ENCODE measurements around the gene PRPF19.

DNA sequence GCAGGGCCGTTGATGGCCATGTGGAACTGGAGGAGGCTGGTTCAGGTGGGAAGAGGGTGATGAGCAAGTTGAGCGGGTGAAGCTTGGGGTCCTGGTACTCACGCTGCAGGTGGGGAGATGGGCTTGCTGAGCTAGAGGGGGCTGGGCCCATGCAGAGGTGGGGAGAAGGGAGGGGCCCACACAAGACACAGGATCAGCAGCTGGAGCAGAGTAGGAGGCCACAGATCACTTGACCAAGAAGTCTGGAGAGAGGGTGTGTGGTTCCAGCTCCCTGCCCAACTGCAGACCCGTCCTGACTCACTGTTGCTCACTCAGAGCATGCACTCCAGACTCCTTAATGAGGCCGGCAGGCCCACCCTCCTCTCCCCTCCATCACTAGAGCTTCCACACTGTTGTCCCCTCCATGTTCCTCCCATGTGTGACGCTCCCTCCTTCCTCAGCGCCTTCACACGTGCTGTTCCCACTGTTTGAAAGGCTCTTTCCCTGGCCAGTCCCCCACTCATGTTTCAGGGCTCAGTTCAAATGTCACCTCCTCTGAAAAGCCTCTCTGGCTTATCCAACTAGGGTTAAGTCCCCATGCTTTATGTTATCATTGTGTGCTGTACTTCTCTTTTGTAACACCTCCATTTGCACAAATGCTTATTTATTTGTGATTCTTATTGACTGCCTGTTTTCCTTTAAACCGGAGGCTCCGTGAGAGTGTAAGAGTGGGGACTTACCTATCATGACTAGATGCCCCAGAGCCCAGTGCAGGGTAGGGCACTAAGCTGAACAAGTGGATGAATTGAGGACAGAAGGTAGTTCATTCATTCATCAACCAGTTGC, 62.1 kb downstream of the PRPF19 start:
- TF ChIP-seq, protein P1, sequence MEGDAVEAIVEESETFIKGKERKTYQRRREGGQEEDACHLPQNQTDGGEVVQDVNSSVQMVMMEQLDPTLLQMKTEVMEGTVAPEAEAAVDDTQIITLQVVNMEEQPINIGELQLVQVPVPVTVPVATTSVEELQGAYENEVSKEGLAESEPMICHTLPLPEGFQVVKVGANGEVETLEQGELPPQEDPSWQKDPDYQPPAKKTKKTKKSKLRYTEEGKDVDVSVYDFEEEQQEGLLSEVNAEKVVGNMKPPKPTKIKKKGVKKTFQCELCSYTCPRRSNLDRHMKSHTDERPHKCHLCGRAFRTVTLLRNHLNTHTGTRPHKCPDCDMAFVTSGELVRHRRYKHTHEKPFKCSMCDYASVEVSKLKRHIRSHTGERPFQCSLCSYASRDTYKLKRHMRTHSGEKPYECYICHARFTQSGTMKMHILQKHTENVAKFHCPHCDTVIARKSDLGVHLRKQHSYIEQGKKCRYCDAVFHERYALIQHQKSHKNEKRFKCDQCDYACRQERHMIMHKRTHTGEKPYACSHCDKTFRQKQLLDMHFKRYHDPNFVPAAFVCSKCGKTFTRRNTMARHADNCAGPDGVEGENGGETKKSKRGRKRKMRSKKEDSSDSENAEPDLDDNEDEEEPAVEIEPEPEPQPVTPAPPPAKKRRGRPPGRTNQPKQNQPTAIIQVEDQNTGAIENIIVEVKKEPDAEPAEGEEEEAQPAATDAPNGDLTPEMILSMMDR (IDR thresholded peaks at IDR 0.05; ENCODE audit: insufficient read depth, low read depth, low read length): no peak
- no peak for TF ChIP-seq EZH2 (IDR thresholded peaks at IDR 0.05; ENCODE audit: insufficient read depth, low read length)

Data from astrocyte (in vitro differentiated cells and primary cell).